Embryonic facial prominence (tissue), 1 donor: ENCODE data around the gene IKZF5.

Experiments
- DNase-seq: peaks from one replicate; pipeline ENCODE4 v3.0.0-alpha.2; 2016; ENCODE audit errors: extremely low spot score

Gene IKZF5

DNA sequence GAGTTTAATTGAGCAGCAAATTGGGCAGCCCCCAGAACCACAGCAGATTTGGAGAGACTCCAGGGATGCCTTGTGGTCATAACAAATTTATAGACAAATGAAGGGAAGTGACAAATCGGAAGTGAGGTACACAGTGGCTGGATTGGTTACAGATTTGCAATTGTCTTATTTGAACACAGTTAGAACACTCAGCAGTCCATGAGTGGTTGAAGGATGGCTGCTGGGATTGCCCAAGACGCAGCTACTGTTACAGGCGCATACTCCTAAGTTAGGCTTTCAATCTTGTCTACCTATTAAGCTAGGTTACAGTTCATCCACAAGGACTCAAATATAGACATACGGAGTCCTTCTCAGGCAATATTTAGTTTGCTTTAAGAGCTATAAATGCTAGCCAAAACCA lies 7.6 kb upstream of the IKZF5 start:
- DNase-seq, result no peak

DNA sequence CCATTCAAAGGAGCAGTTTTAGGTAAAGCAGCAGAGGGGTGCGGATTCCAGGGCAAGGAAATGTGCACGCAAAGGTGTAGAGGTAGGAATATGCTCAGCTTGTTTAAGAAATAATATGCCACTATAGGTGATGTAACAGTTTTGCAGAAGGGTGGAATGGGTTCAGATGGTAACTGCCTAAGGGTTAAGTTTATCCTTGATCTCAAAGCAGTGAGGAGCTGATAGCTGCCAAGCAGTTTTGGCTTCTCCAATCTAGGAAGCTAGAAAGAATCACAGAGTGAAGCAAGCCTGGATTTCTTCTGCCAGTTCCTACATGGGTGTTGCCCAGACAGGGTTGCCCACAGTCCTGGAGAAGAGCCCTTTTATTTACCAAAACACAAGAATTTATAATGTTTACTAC lies 6.2 kb upstream of the IKZF5 start:
- no peak for DNase-seq

DNA sequence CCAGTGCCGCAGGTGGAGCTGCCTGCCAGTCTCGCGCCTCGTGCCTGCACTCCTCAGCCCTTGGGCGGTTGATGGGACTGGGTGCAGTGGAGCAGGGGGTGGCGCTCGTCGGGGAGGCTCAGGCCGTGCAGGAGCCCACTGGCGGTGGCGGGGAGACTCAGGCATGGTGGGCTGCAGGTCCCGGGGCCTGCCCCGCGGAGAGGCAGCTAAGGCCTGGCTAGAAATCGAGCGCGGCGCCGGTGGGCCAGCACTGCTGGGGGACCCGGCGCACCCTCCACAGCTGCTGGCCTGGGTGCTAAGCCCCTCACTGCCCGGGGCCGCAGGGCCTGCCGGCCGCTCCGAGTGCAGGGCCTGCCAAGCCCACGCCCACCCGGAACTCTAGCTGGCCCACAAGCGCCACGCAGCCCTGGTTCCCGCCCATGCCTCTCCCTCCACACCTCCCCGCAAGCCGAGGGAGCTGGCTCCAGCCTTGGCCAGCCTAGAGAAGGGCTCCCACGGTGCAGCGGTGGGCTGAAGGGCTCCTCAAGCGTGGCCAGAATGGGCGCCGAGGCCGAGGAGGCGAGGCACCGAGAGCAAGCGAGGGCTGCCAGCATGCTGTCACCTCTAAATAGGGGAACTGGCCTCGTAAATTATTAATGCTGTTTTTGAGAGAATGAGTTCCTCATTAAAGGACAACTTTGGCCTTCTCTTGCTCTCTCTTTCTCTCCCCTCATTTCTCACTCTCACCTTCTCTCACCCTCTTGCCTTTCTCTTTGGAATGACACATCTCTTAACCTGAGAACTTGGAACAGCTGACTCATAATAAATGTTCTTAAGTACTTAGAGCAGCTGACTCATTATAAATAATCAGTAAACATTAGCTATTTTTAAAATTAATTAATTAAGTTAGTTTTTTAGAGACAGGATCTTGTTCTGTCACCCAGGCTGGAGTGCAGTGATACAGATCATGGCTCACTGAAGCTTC lies 5.1 kb upstream of the IKZF5 start:
- DNase-seq, result no peak

DNA sequence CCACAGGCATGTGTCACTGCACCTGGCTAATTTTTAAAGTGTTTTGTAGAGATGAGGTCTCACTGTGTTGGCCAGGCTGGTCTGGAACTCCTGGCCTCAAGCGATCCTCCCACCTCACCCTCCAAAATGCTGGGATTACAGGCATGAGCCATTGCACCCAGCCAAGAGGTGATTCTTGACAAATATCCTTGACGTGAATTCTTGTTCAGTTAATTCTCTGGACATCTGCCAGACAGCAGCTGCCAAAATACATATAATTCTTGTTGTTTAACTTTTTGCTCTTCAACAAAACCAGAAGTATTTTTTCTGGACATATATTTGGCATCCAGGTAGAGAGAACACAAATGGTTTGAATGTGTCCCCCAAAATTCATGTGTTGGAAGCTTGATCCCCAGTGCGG lies 3.4 kb upstream of the IKZF5 start:
- no peak for DNase-seq

DNA sequence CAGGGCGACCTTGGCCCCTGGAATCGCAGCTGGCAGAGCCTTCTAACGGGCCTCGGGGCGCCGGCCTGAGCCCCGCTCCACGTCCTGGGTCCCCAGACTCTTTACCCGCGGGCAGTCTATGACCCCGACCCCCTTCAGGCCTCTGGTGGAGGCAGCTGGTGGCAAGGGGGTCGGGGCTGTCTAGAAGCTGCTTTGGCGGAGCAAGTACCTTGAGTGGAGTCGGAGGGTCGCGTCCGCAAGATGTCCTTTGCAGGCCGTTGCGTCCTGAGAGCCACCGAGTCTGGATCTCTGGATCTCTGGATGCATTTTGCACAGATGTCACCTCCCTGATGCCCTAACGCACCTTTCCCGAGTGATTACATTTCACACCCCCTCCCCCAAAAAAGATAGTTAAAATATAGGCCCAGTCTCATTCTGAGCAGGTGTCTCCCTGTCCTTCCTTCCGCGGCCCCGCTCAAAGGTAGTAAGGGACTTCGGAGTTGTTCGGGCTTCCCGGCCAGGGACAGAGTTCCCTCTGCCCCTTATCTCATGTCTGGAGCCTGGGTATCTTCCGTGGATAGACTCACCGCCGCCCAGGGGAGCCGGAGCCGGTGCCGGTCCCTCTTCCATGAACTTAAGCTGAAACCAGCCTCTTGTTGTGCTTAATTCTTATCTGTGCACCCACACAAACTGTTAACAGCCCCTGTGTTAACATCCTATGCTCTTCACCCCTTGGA lies 668 bp upstream of the IKZF5 start:
- no peak for DNase-seq

DNA sequence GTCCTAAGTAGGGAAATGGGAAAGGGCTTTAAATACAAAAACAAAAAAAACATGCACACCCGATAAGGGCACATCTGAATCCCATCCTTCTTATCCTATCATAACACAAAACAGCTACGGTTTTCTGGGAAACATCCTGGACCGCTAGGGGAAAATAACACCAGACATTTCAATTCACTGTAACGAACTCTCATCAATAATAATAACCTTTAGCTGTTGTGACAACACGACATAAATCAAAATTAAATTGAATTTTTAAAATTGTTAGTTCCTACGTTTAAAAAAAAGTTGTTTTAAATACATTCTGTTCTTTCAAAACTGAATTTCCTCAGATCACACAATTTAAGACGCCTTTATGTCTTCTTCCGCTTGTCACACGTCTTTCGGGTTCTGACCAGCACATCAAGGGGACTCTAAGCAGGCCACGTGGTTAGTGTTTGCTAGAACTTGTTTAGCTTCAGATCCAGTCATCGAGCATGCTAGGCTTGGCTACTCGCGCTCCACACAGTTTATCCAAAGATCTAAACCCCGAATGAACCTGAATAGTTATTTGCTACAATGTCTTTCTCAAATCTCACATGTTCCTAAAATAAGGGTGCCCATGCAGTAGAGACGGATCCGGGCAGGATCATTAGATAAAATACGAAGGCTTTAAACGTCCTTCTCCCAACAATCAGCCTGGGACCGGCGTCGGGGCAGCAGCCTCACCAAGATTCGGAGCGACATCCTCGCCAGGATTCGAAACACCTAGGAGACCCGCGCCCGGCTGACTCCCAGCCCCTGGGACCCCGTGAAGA lies 839 bp downstream of the IKZF5 start:
- no peak for DNase-seq

DNA sequence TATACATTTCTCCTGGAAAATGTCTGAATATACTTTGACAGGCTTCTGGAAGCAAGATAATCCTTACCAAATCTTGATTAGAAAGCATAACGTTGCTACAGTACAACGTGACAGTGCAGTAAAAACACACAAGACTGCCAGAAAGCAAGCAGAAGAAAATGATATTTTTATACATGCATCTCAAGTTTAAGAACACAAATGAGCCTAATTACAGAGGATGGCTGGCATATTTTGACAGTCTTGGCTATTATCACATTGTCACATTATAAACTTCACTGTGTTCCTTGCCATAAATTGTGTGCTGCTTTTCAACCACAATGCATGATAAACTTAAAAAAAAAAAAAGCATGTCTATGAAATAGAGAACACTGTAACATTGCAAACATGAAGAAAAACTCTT lies 4.3 kb downstream of the IKZF5 start:
- no peak for DNase-seq

DNA sequence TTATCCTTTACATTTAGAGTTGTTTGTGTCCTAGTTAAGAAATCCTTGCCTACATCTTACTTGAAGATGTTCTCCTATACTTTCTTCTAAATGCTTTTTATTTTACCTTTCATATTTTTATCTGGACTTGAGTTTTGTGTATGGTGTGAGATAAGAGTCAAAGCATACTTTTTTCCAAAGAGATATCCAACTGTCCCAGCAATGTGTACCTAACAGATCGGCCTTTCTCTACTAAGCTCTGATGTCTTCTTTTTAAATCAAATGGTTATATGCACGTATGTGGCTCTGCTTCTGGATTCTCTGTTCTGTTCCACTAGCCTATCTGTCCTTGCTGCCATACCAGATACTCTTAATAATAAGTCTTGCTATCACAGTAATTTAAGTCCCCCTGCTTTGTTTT lies 7.2 kb downstream of the IKZF5 start:
- no peak for DNase-seq

DNA sequence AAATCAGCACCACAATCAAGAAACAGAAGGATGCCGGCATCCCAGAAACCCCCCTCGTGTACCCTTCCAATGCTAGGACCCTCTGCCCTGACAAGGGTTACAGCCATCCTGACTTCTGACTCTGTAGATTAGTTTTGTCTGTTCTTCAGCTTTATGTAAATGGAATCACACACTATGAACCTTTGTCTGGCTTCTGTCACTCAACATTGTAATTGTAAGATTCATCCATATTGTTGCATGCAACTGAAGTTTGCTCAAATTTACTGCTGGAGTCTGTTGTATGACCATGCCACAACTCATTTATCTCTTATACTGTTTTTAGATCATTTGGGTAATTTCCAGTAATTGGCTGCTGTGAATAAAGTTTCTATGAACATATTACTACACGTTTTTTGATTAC lies 8.4 kb downstream of the IKZF5 start:
- no peak for DNase-seq

DNA sequence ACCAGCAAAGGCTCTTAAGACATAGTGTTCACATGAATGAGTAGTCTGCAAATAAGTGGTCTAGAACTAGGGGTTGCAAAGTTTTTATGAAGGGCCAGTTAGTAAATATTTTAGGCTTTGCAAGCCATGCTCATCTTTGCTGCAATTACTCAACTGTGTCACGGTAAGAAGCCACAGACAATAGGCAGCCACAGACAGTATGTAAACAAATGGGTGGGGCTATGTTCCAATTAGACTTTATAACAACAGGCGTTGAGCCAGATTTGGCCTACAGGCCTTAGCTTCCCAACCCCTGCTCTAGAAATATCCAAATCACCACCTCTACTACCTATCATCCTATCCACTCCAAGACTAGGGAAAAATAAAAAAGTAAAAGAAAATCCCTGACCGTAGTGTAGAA lies 9.2 kb downstream of the IKZF5 start:
- no peak for DNase-seq

DNA sequence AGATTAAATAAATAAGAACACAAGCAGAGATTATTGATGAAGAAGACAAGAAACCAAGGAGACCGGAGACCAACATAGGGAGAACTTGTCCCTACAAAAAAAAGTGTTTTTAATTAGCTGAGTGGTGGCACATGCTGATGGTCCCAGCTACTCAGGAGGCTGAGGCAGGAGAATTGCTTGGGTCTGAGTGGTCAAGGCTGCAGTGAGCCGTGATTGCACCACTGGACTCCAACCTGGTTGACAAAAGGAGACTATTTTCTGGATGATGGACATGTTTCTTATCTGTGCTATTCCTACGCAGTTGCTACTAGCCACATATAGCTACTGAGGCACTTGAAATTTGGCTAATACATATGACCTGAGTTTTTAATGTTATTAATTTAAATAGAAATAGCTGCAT lies 9.7 kb downstream of the IKZF5 start:
- DNase-seq, result no peak

DNA sequence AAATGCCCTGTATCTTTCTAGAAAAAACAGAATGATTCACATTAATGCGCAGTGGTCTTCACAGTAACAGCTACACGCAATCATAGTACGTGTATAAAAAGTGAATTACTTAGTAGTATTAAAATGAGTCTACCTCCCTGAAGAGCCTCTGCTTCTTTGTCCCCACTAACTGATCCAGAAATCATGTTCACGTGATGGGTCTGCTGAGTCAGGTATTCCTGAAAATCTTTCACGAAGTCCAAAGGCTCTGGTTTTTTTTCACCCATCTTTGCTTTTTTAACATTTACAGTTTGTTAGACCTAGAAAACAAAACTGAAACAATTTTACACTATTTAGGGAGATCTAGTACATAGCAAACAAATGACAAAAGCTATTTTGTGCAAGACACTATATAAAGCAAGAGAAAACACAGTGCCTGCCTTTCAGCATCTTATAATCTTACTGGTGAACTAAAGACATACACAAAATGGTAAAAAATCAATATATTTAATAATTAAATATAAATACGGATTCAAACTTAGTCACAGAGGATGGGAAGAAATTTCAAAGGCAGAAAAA lies 10.2 kb downstream of the IKZF5 start:
- DNase-seq, result no peak

DNA sequence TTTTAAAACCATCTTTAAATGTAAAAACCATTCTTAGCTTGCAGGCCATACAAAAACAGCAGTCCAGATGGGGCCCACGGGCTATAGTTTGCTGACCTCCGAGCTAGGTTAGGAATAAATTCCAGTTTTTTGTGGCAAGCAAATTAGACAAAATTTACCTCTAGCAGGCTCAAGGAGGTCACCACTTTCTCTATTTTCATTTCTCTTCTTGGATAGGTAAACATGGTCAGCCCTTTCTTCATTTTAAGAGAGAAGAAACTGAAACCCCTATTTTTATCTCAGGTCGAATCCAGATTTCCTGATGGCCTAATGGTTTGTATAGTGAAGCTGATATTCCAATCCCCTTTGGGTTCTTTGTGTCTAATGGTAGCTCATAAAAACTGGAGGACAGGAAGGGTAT lies 10.7 kb downstream of the IKZF5 start:
- no peak for DNase-seq

DNA sequence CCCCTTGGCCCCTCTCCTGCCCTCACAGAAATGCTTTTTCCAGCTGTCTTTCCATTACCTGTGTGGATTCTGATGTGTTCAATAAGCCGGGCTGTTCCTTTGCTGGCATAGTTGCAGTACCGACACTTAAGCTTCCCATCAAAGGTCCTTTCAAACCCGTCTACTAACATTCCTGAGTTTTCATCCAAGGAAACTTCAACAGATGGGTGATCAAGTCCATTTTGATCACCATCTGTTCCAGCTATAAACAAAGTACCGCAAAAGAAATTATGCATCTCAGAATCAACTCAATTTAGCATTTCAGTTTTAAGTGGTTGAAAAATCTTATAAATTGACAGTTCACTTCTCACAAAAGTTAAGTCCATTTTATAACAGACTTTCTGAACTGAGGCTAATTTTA lies 12.7 kb downstream of the IKZF5 start:
- DNase-seq, result no peak

DNA sequence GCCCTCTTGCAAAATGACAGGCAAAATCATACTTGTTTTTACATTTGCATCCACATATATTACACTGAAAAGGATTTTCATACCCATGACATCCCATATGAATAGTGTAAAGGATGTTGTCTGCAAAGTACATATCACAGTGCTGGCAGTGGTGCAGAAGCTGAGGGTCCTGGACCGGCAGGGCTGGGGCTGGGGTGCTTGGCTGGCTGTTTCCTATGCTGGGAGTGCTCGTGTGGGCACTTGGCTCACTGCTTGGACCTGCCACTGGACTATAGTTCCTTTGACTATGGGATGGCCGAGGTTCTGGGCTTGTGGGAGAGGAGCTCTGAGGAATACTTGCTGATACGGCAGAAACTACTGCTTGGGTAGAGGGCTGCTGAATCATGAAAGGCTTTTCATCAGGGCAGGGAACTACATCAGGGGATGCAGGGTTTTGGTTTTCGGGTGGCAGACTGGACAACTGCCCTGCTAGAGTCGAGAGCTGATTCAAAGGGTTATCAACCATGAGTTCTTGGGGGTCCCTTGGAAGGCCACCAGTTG lies 14.7 kb downstream of the IKZF5 start:
- DNase-seq, result no peak

DNA sequence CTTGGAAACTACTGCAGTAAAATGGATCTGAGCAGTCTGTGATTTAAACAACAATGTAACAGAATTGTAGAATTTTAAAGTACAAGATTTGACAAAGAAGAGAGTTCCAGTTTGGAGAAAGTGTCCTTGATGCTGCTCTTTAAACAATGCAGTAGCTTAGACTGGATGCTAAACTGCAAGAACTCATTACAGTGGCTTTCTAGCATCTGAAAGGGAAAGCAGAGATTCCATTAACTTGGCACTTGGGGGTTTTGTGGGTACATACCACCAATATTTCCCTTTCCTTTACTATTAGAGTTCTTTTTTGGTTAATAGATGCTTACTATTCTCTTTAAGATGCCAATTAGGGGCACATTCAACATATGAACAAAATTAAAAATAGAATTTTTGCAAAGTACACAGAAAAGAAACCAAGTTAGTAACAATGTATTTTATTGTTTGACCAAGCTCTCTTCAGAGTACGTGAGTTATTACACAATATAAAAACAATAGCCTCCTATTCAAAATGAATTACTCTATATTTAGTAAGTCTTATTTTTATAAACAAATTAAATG lies 16.5 kb downstream of the IKZF5 start:
- DNase-seq, result no peak

DNA sequence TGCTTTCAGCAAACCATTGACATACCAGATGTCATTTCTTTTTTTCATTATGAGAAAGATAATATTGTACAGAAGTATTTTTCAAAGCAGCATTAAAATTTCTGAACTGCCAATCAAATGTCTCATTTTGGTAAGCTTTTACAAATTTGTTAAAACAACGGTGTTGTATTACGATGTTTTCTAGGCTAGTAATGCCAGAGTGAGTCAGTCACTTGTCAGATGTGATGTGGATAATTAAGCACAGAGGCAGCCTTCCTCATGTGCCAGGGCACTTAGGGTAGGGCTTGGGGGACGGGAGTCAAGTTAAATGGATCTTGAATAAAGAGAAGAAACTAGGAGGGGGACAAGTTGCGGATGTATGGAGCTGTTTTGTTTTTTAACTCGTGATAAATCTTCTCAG lies 18.3 kb downstream of the IKZF5 start:
- no peak for DNase-seq

DNA sequence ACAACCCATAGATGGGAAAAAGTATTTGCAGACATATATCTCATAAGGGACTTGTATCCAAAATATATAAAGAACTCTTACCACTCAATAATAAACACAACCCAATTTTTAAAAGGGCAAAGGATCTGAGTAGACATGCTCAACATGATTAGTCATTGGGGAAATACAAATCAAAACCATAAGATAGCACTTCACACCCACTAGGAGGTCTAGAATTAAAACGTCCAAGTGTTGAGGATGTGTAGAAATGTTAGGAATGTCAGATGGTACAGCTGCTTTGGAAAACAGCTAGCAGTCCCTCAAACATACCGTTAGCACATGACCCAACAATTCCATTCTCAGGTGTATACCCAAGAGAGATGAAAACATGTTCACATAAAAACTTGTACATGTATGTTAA lies 20.1 kb downstream of the IKZF5 start:
- DNase-seq, result no peak

DNA sequence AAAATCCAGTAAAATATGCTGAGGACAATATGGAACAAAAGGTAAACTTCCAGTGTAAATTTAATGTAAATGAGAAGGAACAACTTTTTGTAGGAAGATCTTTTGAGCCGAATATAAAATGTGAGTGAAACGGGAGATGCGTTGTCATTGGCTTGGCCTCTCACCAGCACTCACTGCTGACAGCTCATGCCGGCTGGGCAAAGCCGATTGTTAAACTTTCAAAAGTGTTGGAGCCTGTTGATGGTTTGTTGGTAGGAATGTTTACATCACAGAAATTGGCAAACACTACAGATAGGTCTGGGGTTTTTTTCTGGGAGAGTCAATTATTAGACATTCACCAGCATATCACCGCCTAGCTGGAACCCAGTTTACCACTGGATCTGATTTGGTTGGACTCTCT lies 22.3 kb downstream of the IKZF5 start:
- no peak for DNase-seq

DNA sequence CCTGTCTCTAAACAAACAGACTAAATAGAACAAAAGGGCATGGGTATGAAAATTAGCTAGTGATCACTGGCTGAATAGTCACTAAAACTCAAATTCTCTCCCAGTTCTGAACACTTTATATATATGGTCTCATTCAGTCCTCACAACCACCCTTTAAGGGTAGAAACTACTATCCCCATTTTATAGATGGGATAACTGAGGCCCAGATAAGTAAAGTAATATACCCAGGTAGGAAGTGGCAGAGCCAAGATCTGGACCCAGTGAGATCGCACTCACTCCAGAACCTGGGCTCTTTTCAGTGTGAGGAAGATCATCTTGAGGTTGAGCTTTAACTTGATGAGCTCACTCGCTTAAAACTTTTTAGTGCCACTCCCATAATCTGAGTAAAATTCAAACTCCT lies 23.9 kb downstream of the IKZF5 start:
- DNase-seq, result no peak

DNA sequence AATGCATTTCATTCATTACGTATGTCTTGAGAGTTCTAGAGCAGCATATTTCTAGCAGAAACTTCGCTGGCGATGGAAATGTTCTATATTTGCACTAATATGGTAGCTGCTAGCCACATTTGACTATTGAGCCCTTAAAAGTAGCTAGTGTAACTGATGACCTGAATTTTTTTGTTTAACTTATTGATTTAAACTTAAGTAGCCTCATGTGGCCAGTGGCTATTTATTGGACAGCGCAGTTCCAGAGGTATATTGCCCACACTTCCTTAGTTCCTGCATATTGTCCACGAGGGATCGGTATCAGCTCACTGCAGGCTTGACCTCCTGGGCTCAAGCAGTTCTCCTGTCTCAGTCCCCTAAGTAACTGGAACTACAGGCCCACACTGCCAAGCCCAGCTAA lies 24.7 kb downstream of the IKZF5 start:
- DNase-seq, result no peak

DNA sequence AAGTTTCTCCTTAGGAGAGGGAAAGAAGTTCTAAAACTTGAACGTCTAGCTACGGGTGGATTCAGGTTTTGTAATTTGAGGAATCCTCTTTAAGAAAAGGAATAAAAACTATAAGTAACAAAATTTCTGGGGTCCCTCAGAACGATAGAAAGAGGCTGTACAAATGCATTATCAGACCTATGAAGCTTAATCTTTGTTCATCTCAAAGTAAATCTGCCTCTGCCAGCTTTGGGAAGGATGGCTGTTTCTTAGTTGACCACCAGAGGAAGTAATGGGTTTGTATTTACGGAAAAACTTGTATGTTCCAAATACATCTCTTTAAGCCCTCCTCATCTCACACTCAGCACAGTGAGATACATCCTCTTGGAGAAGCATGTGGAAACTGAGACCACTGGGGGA lies 27.5 kb downstream of the IKZF5 start:
- no peak for DNase-seq
